Measurements from ENCODE around the gene FOXL3.
"Not testable (repeated sequence)": the region's sequence is repeated elsewhere in the genome, so short reads cannot be mapped to it uniquely, and the experiment has no call there.

FOXL3 gene

GRCh38 chr7:255038-255435 lies 34.9 kb upstream of the FOXL3 start:
- no peak for DNase-seq (ENCODE audit: low read depth)

DNA sequence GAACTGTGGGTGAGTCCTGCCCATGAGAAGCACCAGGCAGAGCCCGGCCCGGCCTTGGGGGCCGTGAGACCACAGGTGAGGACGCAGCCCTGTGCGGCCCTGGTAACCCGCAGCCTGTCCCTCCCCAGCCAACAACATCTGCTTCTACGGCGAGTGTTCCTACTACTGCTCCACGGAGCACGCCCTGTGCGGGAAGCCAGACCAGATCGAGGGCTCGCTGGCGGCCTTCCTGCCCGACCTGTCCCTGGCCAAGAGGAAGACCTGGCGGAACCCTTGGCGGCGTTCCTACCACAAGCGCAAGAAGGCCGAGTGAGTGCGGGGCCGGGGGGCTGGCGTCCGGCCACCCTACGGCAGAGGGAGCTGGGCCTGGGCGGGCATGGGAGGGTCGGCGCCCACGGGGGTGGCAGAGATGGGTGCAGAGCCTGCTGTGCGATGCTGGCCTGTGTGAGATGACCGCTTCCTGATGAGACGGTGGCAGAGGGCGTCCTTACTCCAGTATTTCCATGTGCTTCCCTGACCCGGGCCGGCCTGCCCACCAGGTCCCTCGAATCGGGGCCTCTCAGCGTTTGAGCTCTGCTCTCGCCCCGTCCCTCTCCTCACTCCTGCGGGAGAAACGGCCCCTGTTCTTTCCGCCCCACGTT lies 34.1 kb upstream of the FOXL3 start:
- DNase-seq (ENCODE audit: low read depth), result no peak

DNA sequence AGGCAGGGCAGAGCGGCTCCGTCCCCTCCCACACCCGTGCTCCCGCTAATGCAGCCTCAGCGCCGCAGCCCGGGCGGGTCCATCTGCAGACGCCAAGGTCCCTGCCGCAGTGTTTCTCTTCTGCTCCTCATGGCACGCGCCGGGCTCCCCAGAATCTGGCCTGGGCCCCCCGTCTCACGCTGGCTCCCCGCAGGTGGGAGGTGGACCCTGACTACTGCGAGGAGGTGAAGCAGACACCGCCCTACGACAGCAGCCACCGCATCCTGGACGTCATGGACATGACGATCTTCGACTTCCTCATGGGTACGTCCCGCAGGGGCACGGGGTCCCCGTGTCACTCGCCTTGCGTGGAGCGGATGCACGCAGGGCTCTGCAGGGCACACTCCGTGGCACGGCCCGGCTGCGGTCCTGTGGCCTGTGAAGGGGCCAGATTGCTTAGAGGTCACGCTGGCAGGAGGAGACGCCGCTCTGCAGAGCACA lies 33.5 kb upstream of the FOXL3 start:
- DNase-seq (ENCODE audit: low read depth), result no peak

- no peak for DNase-seq (ENCODE audit: low read depth)
Observed at GRCh38 chr7:256981-257646, 32.9 kb upstream of the FOXL3 start.

GRCh38 chr7:257647-257992 lies 32.4 kb upstream of the FOXL3 start:
- DNase-seq (ENCODE audit: low read depth), result no peak

- DNase-seq (ENCODE audit: low read depth), result no peak
Observed at GRCh38 chr7:258476-259190, 31.3 kb upstream of the FOXL3 start.

GRCh38 chr7:259191-259505 lies 30.8 kb upstream of the FOXL3 start:
- DNase-seq (ENCODE audit: low read depth), result no peak

DNA sequence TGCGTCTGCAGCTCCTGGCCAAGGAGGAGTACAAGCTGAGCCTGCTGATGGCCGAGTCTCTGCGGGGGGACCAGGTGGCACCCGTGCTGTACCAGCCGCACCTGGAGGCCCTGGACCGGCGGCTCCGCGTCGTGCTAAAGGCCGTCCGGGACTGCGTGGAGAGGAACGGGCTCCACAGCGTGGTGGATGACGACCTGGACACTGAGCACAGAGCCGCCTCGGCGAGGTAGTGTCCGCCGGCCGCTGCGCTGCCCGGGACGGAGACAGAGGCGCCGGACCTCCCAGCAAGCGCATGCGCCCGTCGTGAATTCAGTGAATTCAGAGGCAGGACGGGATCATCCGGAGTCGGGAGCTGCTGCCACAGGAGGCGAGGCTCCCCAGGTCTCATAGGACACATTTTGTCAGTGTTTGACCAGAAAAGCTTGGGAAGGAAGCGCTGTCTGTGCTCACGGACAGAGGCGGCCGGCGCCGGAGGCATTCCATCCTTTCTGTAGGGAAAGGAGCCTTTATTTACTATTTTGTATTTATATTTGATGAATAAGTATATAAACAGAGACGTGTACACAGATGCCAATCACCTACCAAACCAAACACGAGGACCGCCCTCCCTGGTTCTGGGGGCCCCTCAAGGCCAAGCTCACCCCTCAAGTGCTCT lies 30.1 kb upstream of the FOXL3 start:
- DNase-seq (ENCODE audit: low read depth), result no peak

DNA sequence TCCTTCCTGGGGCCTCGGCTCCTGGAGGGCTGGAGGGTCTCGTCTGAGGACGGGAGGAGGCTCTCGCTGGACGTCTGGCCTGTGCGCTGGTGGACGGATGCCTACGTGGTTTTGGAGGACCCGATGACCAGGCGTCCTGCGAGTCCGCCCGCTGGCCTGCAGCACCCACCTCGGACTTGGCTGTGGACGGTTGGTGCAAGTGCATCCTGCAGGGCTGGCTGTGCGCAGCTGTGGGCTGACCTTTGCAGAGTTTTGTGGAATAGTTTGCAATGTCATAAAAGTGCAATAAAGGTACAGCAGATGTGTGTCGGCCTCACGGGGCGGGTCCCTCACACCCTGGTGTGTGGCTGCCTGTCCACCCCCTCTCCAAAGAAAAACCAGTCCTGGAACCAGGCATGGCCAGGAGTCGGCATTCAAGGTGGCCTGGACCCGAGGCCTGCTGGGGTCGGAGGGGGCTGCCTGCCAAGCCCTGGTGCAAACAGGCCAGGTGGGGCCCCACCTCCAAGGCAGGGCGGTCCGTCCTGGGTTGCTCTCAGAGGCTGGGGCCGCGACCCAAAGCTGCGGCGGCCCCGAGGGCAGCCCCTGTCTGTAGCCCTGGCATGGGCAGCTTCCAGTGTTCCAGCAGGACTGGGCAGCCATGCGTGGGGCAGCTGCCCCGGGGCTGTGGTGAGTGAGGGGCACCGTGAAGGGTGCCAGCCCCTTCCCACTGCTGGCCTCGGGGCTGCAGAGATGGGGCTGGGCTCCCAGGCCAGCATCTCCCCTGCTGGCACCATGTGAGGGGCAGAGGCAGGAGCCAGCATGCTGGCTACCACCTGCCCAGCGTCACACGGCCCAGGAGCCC lies 29.3 kb upstream of the FOXL3 start:
- no peak for DNase-seq (ENCODE audit: low read depth)

DNA sequence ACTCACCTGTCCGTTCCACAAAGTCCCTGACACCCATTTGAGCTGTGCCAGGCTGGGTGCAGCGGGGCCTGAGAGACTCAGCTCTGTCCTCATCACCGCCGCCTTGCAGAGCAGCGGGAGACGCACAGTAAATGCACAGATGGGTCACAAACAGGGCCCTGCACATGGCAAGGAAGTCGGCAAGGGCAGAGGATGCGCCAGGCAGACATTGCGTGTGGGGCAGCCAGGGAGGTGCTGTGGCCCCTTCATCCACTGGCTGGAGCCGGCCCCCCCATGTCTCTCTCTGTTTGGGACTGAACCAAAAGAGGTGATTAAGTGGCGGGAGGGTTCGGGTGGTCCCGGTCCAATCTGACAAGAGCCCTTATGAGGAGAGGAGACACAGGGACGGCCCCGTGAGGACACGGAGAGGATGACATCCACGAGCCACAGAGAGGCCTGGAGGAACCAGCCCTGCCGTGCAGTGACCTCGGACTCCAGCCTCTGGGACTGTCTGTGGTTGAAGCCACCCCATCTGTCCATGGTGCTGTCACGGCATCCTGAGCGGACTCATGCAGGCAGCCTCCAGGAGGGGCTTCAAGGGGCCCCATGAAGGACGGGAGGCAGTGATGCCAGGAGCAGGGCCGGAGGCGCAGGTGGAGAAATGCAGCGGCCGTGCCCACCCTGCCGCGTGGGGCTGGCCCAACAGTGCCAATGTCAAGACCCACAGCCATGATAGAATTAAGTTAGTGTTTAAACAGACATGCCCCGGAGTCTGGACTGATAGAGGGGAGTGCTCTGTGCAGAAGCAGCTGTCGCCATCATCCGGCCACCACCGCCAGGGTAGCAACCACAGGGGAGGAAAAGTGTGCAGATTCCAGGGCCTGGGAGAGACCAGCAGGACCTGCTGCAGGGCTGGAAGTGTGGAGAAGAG lies 28.4 kb upstream of the FOXL3 start:
- no peak for DNase-seq (ENCODE audit: low read depth)

GRCh38 chr7:262251-262572 lies 27.8 kb upstream of the FOXL3 start:
- DNase-seq (ENCODE audit: low read depth), result no peak

DNA sequence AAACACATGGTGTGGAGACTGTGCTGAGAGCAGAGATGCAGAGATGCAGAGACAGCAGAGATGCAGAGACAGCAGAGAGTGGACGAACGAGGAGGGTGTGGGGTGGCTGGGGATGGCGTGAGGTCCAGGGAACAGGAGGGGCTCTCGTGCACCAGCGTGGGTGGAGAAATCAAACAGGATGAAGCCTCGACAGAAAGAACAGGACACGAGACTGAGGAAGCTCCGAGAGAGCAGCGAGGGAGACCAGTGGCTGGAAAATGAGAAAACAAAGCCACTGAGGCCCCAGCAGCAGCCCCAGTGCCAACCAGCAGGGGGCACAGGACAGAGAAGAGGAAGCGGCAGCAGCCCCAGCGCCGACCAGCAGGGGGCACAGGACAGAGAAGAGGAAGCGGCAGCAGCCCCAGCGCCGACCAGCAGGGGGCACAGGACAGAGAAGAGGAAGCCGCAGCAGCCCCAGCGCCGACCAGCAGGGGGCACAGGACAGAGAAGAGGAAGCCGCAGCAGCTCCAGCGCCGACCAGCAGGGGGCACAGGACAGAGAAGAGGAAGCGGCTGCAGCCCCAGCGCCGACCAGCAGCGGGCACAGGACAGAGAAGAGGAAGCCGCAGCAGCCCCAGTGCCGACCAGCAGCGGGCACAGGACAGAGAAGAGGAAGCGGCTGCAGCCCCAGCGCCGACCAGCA lies 27.2 kb upstream of the FOXL3 start:
- DNase-seq (ENCODE audit: low read depth), result not testable (repeated sequence)

DNA sequence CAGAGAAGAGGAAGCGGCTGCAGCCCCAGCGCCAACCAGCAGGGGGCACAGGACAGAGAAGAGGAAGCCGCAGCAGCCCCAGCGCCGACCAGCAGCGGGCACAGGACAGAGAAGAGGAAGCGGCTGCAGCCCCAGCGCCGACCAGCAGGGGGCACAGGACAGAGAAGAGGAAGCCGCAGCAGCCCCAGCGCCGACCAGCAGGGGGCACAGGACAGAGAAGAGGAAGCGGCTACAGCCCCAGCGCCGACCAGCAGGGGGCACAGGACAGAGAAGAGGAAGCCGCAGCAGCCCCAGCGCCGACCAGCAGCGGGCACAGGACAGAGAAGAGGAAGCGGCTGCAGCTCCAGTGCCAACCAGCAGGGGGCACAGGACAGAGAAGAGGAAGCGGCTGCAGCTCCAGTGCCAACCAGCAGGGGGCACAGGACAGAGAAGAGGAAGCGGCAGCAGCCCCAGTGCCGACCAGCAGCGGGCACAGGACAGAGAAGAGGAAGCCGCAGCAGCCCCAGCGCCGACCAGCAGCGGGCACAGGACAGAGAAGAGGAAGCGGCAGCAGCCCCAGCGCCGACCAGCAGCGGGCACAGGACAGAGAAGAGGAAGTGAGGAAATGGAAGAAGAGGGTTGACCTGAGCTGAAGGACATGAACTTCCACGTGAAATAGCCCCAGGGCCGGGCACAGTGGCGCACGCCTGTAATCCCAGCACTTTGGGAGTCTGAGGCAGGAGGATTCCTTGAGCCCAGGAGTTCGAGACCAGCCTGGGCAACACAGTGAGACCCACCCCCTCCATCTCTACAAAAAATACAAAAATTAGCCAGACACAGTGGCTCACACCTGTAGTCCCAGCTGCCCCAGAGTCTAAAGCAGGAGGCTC lies 26.3 kb upstream of the FOXL3 start:
- DNase-seq (ENCODE audit: low read depth), result not testable (repeated sequence)

DNA sequence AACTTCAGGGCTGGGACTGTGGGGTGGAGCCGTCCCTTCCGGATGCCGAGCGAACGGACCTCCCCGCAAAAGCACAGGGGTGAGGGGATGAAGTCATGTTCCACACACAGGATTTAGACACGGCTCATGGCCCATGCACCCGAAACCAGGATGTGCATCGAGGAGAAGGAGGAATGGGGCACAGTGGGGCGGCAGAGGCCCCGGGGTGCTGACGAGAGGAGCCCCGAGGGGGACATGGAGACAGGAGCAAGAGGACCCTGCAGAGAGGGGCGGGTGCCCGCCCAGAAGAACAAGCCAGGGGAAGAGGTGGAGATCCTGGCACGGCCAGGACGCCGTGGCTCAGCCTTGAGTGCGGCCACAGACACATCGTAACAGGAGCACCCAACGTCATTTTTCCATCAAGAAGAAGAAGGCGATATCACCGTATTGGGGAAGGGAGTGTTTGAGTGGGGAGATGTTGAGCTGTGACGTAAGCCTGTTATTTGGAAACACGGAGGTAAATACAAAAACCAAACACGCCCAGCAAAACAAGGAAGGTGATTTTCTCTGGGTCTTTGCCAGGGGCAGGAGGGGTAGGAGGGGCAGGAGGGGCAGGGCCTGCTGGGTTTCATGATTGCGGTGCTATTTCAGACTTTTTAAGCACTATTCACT lies 25.3 kb upstream of the FOXL3 start:
- DNase-seq (ENCODE audit: low read depth), result no peak

GRCh38 chr7:265192-265997 lies 24.6 kb upstream of the FOXL3 start:
- DNase-seq (ENCODE audit: low read depth), result no peak

- DNase-seq (ENCODE audit: low read depth), result no peak
Observed at GRCh38 chr7:265998-266850, 23.7 kb upstream of the FOXL3 start.
